Epithelial cell of umbilical artery (primary cell): ENCODE measurements around the gene SLCO4A1. TPM values are rescaled to one million over a fixed set of nuclear protein-coding genes. Genes with fewer than 3 reads are reported as not detected.

Experiments
- total RNA-seq: library from RNA; depleted of rRNA; stranded (reverse); fragments of >200 nt; gene quantifications from 2 replicates; pipeline ENCODE4 v1.2.3, GENCODE V29; 2014

The SLCO4A1 gene, protein sequence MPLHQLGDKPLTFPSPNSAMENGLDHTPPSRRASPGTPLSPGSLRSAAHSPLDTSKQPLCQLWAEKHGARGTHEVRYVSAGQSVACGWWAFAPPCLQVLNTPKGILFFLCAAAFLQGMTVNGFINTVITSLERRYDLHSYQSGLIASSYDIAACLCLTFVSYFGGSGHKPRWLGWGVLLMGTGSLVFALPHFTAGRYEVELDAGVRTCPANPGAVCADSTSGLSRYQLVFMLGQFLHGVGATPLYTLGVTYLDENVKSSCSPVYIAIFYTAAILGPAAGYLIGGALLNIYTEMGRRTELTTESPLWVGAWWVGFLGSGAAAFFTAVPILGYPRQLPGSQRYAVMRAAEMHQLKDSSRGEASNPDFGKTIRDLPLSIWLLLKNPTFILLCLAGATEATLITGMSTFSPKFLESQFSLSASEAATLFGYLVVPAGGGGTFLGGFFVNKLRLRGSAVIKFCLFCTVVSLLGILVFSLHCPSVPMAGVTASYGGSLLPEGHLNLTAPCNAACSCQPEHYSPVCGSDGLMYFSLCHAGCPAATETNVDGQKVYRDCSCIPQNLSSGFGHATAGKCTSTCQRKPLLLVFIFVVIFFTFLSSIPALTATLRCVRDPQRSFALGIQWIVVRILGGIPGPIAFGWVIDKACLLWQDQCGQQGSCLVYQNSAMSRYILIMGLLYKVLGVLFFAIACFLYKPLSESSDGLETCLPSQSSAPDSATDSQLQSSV
- total RNA-seq, result 3.6 and 5.9 TPM in 2 replicates

DNA sequence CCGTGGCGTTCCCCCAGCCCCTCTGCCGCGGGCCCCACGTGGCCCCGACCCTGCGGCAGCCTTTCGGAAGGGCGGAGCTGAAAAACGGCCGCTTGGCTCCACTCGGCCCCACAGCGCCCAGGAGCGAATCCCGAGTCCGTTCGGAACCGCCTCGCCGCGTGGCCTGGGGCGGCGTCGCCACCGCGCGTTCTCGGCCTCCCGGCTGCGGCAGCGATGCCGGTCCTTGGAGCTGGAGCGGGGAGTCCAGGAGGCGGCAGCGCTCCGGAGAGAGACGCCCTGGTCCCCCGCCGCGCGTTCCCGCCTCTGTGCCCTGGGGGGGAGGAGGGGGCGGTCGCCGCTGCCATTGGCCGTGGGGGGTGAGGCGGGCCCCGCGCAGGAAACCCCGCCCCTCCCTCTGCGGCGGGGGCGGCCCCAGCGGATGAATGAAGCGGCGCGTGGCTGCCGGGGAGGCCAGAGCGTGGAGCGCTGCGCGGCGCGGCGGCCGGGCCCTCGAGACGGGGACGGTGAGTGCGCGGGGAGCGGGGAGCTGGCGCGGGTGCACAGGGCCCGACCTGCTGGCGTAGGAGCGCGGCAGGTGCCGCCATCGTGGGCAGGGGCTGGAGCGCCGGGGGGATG is at the start of gene SLCO4A1:
TSS of gene SLCO4A1 (plus strand) at position 453 of the 615 bp plus-strand sequence. CDS start 13,952 bp downstream, outside the sequence.

DNA sequence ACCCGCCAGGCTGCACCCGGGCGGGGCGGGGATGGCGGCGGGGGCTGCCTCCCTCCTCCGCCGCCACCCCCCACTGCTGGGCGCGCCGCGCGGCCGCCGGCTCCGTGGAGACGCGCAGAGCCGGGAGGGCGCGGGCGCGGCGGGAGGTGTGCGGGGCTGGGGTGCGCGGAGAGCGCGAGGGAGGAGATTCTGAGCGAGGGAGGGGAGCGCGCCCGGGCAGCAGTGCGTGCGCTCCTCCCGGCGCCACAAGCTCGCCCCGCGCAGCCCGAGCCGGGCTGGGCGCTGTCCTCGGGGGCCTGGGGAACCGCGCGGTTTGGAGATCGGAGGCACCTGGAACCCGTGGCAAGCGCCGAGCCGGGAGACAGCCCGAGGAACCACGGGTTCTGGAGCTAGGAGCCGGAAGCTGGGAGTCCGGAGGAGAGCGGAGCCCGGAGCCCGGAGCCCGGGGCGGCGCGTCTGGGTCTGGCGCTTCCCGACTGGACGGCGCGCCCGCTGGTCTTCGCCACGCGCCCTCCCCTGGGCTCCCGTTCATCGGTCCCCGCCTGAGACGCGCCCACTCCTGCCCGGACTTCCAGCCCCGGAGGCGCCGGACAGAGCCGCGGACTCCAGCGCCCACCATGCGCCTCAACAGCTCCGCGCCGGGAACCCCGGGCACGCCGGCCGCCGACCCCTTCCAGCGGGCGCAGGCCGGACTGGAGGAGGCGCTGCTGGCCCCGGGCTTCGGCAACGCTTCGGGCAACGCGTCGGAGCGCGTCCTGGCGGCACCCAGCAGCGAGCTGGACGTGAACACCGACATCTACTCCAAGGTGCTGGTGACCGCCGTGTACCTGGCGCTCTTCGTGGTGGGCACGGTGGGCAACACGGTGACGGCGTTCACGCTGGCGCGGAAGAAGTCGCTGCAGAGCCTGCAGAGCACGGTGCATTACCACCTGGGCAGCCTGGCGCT is 66.6 kb downstream of the SLCO4A1 start, which contains the start of gene NTSR1:
TSS of gene NTSR1 (plus strand) at position 246 of the 946 bp plus-strand sequence. CDS start at position 618, 372 bp downstream.

Other genes starting within 250 kb of the SLCO4A1 start
- gene CABLES2, start 235.2 kb upstream of the SLCO4A1 start, total RNA-seq, result 0.97 and 1.2 TPM in 2 replicates
- gene RBBP8NL, start 215.0 kb upstream of the SLCO4A1 start, total RNA-seq, result not detected in 2 replicates
- gene GATA5, start 166.5 kb upstream of the SLCO4A1 start, total RNA-seq, result not detected in 2 replicates
- 0.65 and 2.7 TPM in 2 replicates for gene NTSR1, start 66.3 kb downstream of the SLCO4A1 start, total RNA-seq
- 31.2 and 34.0 TPM in 2 replicates for gene MRGBP, start 154.0 kb downstream of the SLCO4A1 start, total RNA-seq
- 28.3 and 80.9 TPM in 2 replicates for gene OGFR, start 162.3 kb downstream of the SLCO4A1 start, total RNA-seq
- 0.30 and 0.97 TPM in 2 replicates for gene COL9A3, start 174.5 kb downstream of the SLCO4A1 start, total RNA-seq
- 9.3 and 13.3 TPM in 2 replicates for gene TCFL5, start 219.3 kb downstream of the SLCO4A1 start, total RNA-seq